K562 (cell line): ENCODE measurements around the gene GNAI2. TPM values are rescaled to one million over a fixed set of nuclear protein-coding genes. Genes with fewer than 3 reads are reported as not detected.

Experiments used
- ATAC-seq: fragments of 200-7000 bp; cut with Tn5 transposase; 3 replicates; pipeline ENCODE4 v1.9.1; 2020; ENCODE audit warnings: moderate library complexity
- BruUV-seq: library from RNA; stranded (reverse); fragments of 400-500 nt; replicated peaks from 2 replicates; lab custom pipeline; 2021; lab: Mats Ljungman, UMichigan
- CTCF ChIA-PET: fragments of 300-600 bp; formaldehyde crosslinking; extraction: SDS; loops from one replicate; lab custom pipeline; 2021; ENCODE audit warnings: low intra/inter-chr PET ratio; lab: Yijun Ruan, JAX
- POLR2A ChIA-PET: fragments of 300-600, 350-650 bp; sonication (Branson Sonifier 250); formaldehyde crosslinking; extraction: SDS; loops from one replicate; lab custom pipeline; 2021; ENCODE audit warnings: antibody characterized with exemption, inconsistent platforms; lab: Yijun Ruan, JAX
- DNase-seq, 4 experiments: peaks; one replicate each; pipeline versions ENCODE4 v3.0.0 to v3.0.0-alpha.2; 2011 to 2018; ENCODE audit warnings: low spot score in 3 of 4, mixed read lengths in 3 of 4; ENCODE audit errors: extremely low read depth in 1 of 4
- FAIRE-seq: peaks from 2 replicates; lab custom pipeline; 2011; peaks lifted over from hg19 to GRCh38; lab: Jason Lieb, UNC
- H2AFZ ChIP-seq: 2 replicates; pipeline ENCODE4 v1.6.0; 2011; ENCODE audit warnings: low read depth, low read length, control low read depth, inconsistent platforms
- H3K27ac ChIP-seq: fragments of 200-600 bp; 3 replicates; pipeline ENCODE4 v1.8.0; 2011; ENCODE audit warnings: low read depth, mild to moderate bottlenecking, control low read depth, inconsistent platforms, low read length, moderate library complexity, mixed read lengths; ENCODE audit errors: extremely low read depth
- H3K27me3 ChIP-seq, 2 experiments: fragments of 300-600 bp in 1 of 2; 2 replicates in 1 of 2; 3 replicates in 1 of 2; pipeline versions ENCODE4 v1.6.0 to v1.8.0; 2011; ENCODE audit warnings: inconsistent platforms in 2 of 2, low read length in 2 of 2, mild to moderate bottlenecking in 1 of 2, mixed read lengths in 1 of 2, moderate library complexity in 1 of 2; ENCODE audit not compliant: control insufficient read depth in 2 of 2, insufficient read depth in 2 of 2
- H3K36me3 ChIP-seq: fragments of 300-600 bp; 3 replicates; pipeline ENCODE4 v1.8.0; 2011; ENCODE audit warnings: mild to moderate bottlenecking, low read length, inconsistent platforms; ENCODE audit not compliant: control insufficient read depth, insufficient read depth
- H3K4me1 ChIP-seq, 2 experiments: fragments of 200-600 bp in 1 of 2; replicated peaks in 1 of 2; 2 replicates in 1 of 2; 3 replicates in 1 of 2; pipeline versions ENCODE4 v1.5.1 to v1.8.0; 2011; ENCODE audit warnings: inconsistent platforms in 2 of 2, low read length in 2 of 2, mild to moderate bottlenecking in 1 of 2, mixed read lengths in 1 of 2, moderate library complexity in 1 of 2; ENCODE audit not compliant: control insufficient read depth in 2 of 2, insufficient read depth in 2 of 2
- H3K4me2 ChIP-seq: 2 replicates; pipeline ENCODE4 v1.6.1; 2011; ENCODE audit warnings: low read length, control low read depth, inconsistent platforms, mixed read lengths; ENCODE audit not compliant: insufficient read depth
- H3K4me3 ChIP-seq: fragments of 200-600 bp; sonication (generic), shearing (Covaris generic); 2 replicates; pipeline ENCODE4 v1.5.1; 2016; ENCODE audit warnings: control low read depth, inconsistent platforms
- H3K79me2 ChIP-seq: fragments of 200-600 bp; 3 replicates; pipeline ENCODE4 v1.8.0; 2011; ENCODE audit warnings: low read length, inconsistent platforms; ENCODE audit not compliant: control insufficient read depth, insufficient read depth
- H3K9ac ChIP-seq, 2 experiments: 2 replicates each; pipeline versions ENCODE4 v1.6.0 to v1.6.1; 2011; ENCODE audit warnings: low read depth in 2 of 2, low read length in 2 of 2, control low read depth in 1 of 2, inconsistent platforms in 1 of 2, mild to moderate bottlenecking in 1 of 2, mixed read lengths in 1 of 2; ENCODE audit not compliant: insufficient read depth in 1 of 2
- H3K9me1 ChIP-seq: one replicate; pipeline ENCODE4 v1.6.0; 2011; ENCODE audit warnings: inconsistent platforms, mild to moderate bottlenecking, low read length, moderate library complexity; ENCODE audit not compliant: control insufficient read depth, insufficient read depth
- H3K9me3 ChIP-seq: replicated peaks from 2 replicates; pipeline ENCODE4 v1.5.1; 2011; ENCODE audit warnings: low read depth, low read length, inconsistent platforms; ENCODE audit not compliant: control insufficient read depth, insufficient read depth
- H4K20me1 ChIP-seq: replicated peaks from 2 replicates; pipeline ENCODE4 v1.6.1; 2011; ENCODE audit warnings: low read length, inconsistent platforms, mixed read lengths; ENCODE audit not compliant: control insufficient read depth, insufficient read depth
- BRCA1 ChIP-seq, 2 experiments: fragments of 450-650 bp in 1 of 2; sonication (generic) in 1 of 2; formaldehyde crosslinking in 1 of 2; IDR thresholded peaks; 2 replicates each; pipeline versions ENCODE4 v1.5.0 to v1.6.1; 2017 to 2020; ENCODE audit warnings: mild to moderate bottlenecking in 1 of 2, missing genetic modification reagents in 1 of 2
- ELF4 ChIP-seq: fragments of 450-650 bp; formaldehyde crosslinking; IDR thresholded peaks from 2 replicates; pipeline ENCODE4 v1.4.0; 2022; ENCODE audit warnings: missing genetic modification characterization
- PBX2 ChIP-seq, 2 experiments: IDR thresholded peaks in 1 of 2; conservative IDR thresholded peaks in 1 of 2; 2 replicates each; pipeline ENCODE4 v1.6.1; 2016; ENCODE audit warnings: low read depth in 2 of 2, mild to moderate bottlenecking in 1 of 2, missing compliant biosample characterization in 1 of 2, missing genetic modification characterization in 1 of 2, moderate library complexity in 1 of 2
- SIN3B ChIP-seq: fragments of 450-650 bp; IDR thresholded peaks from 2 replicates; pipeline ENCODE4 v1.6.1; 2017; ENCODE audit warnings: low read depth, mild to moderate bottlenecking, moderate library complexity
- ZBTB9 ChIP-seq: fragments of 450-650 bp; formaldehyde crosslinking; IDR thresholded peaks from 2 replicates; pipeline ENCODE4 v1.4.0; 2020; ENCODE audit warnings: mild to moderate bottlenecking, moderate library complexity
- ZNF146 ChIP-seq: IDR thresholded peaks from one replicate; pipeline ENCODE4 v1.6.1; 2018; ENCODE audit warnings: missing compliant biosample characterization; ENCODE audit not compliant: unreplicated experiment
- ZNF609 ChIP-seq: sonication (generic); formaldehyde crosslinking; IDR thresholded peaks from 2 replicates; pipeline ENCODE4 v1.8.1; 2023; ENCODE audit warnings: missing genetic modification reagents, mild to moderate bottlenecking, borderline replicate concordance
- WGBS: fragments of 100-300 bp; shearing (Covaris generic); methylation state at CpG from one replicate; pipeline ENCODE4 v1.1.6; 2016; ENCODE audit warnings: low coverage, mixed read lengths; ENCODE audit not compliant: insufficient coverage; ENCODE audit errors: missing lambda C conversion rate; 5-methylcytosine and 5-hydroxymethylcytosine counted together
- in situ Hi-C: fragments of 300-500 bp; cut with MboI; formaldehyde crosslinking; loops from 4 replicates; pipeline ENCODE4 v1.15.0; 2018; ENCODE audit warnings: inconsistent platforms, mixed read lengths
- intact Hi-C: fragments of 100-400 bp; cut with micrococcal nuclease; formaldehyde crosslinking; loops from 2 replicates; pipeline ENCODE4 v1.14.2; 2022
- polyA plus RNA-seq, 8 experiments: library from polyadenylated mRNA; depleted of rRNA in 4 of 8; stranded (reverse) in 5 of 8; unstranded in 3 of 8; fragments of >200 nt; fragmentation: Nextera tagmentation in 2 of 8; fragmentation: Illumina TruSeq in 1 of 8; extraction: Ambion mirVana in 2 of 8; extraction: Trizol in 1 of 8; gene quantifications; 2 replicates each; pipeline versions ENCODE4 v1.2.1 to v1.2.3, GENCODE V29; 2011 to 2014; ENCODE audit warnings: inconsistent platforms in 1 of 8, missing spikeins in 1 of 8
- total RNA-seq, 7 experiments: library from RNA; depleted of rRNA in 6 of 7; stranded (reverse); fragments of >200 nt in 6 of 7; fragmentation: Illumina TruSeq in 2 of 7; extraction: Trizol in 2 of 7; gene quantifications; 2 replicates each; pipeline versions ENCODE4 v1.2.1 to v1.2.3, GENCODE V29; 2011 to 2021; ENCODE audit warnings: low replicate concordance in 1 of 7

Gene GNAI2
- total and polyA plus RNA-seq, 9 of the 15 experiments (the other 6 are each of a cell fraction or from before 2014, with no cell fraction given) = 1.1 to 72.2 (median 42.7) TPM

GRCh38 chr3:50264964-50265485, 29.0 kb downstream of the GNAI2 start (continued):
- TF ChIP-seq ZNF609 (no peak), SIN3B (no peak), ELF4 (CRISPR knock-in tag) (no peak)

GRCh38 chr3:50265571-50265970, 29.6 kb downstream of the GNAI2 start:
- ATAC-seq (no peak), FAIRE-seq (no peak), DNase-seq (no peak)
- H3K9ac ChIP-seq = no peak overlapping the region
- no peak overlapping the region for H3K27ac ChIP-seq
- H3K4me3 ChIP-seq = no peak overlapping the region
- H3K4me2 ChIP-seq = no peak overlapping the region
- H3K79me2 ChIP-seq = peaks cover 1% of the 10 kb centered on the region; the same call in 1 of the 3 replicates
- no peaks in the 10 kb centered on the region for H3K9me1 ChIP-seq
- no TSS peak for BruUV-seq
- H2AFZ ChIP-seq = no peak overlapping the region
- TF ChIP-seq PBX2 (CRISPR knock-in tag; IDR thresholded peaks at IDR 0.05; ENCODE audit: low read depth) (no peak), PBX2 (tag; conservative IDR thresholded peaks at IDR 0.05; ENCODE audit: low read depth) (no peak), ZNF146 (CRISPR knock-in tag) (no peak), BRCA1 (IDR thresholded peaks at IDR 0.05) (no peak), BRCA1 (CRISPR knock-in tag; IDR thresholded peaks at IDR 0.05) (no peak), ZBTB9 (CRISPR knock-in tag) (no peak)
- H4K20me1 ChIP-seq = no peaks in the 10 kb centered on the region; the same call in 1 of the 2 replicates
- ChIA-PET POLR2A (interaction anchor here (0.9 kb wide), 1 partner anchor 53 kb away, joined by 3 read pairs; no protein-coding TSS in a partner anchor), CTCF (no interaction called here)
- peaks cover 6 to 50% of the 10 kb centered on the region in 2 experiments; a peak in 4 of 5 replicates for H3K4me1 ChIP-seq
- 13% methylated on average over 1 of the region's 1 CpG for WGBS
- intact Hi-C loops (no loop called here), in situ Hi-C loops (no loop called here)
- H3K9me3 ChIP-seq = no peaks in the 10 kb centered on the region
- no peaks in the 10 kb centered on the region for H3K36me3 ChIP-seq
- H3K27me3 ChIP-seq = no peaks in the 10 kb centered on the region
